NCI-H2081 treated with DMSO at 0.1 percent for 48 hours (cell line): ENCODE results near the gene GNAS-AS1.

Source experiments
- DNase-seq: peaks from one replicate; lab custom pipeline; 2025; lab: John Stamatoyannopoulos, UW

The GNAS-AS1 gene

DNA sequence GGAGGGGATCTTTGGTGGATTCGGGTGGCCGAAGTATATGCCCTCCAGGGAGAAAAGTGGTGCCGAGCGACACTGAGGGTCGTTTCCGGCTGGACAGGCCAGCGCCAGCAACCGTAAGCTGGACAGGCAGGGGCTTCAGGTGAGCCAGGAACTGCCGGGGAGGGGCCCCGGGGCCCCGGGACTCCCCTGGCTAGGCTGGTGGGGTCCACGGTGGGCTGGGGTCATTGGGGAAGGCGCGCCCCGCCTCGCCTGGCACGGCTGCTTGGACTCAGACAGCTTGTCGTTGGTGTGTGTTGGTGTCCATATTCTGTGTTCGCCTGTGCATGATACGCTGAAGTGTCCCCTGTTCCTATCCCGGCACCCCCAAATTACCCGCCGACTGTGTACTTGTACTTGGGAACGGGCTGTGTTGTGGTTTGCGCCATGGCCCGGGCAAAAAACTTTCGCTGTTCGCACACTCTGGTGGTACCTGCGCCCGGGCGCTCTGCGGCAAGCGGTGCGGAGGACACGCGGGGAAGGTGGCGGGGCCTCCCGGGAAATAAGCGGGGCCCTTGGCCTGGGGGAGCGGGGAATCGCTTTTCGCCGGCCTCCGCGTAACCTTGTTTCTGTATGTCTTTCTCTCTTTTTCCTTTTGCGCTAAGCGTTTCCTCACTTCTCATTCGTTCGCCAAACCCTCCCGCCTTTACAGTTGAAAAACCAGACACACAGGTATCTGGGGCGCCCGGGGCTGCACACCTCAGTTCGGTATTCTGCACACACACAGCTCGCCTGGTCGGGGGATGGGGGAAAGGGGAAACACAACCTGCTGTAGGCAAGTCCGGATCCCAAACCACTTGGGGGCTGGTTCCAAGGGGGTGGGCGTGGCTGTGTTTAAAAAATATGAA, 5.0 kb upstream of the GNAS-AS1 start:
- no peak for DNase-seq

DNA sequence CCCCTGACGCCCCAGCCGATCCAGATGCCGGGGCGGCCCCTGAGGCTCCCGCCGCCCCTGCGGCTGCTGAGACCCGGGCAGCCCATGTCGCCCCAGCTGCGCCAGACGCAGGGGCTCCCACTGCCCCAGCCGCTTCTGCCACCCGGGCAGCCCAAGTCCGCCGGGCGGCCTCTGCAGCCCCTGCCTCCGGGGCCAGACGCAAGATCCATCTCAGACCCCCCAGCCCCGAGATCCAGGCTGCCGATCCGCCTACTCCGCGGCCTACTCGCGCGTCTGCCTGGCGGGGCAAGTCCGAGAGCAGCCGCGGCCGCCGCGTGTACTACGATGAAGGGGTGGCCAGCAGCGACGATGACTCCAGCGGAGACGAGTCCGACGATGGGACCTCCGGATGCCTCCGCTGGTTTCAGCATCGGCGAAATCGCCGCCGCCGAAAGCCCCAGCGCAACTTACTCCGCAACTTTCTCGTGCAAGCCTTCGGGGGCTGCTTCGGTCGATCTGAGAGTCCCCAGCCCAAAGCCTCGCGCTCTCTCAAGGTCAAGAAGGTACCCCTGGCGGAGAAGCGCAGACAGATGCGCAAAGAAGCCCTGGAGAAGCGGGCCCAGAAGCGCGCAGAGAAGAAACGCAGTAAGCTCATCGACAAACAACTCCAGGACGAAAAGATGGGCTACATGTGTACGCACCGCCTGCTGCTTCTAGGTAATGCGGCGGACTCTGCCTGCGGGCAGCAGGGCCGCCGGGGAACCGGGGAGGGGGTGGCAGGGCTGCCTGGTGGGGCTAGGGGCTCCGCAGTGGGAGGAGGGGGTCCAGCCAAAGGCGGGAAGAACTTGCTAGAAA, 4.2 kb upstream of the GNAS-AS1 start:
- no peak for DNase-seq

DNA sequence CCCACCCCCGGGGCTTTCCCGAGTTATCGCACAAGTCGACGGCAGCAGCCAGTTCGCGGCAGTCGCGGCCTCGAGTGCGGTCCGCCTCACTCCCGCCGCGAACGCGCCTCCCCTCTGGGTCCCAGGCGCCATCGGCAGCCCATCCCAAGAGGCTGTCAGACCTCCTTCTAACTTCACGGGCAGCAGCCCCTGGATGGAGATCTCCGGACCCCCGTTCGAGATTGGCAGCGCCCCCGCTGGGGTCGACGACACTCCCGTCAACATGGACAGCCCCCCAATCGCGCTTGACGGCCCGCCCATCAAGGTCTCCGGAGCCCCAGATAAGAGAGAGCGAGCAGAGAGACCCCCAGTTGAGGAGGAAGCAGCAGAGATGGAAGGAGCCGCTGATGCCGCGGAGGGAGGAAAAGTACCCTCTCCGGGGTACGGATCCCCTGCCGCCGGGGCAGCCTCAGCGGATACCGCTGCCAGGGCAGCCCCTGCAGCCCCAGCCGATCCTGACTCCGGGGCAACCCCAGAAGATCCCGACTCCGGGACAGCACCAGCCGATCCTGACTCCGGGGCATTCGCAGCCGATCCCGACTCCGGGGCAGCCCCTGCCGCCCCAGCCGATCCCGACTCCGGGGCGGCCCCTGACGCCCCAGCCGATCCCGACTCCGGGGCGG, 3.4 kb upstream of the GNAS-AS1 start:
- no peak for DNase-seq

DNA sequence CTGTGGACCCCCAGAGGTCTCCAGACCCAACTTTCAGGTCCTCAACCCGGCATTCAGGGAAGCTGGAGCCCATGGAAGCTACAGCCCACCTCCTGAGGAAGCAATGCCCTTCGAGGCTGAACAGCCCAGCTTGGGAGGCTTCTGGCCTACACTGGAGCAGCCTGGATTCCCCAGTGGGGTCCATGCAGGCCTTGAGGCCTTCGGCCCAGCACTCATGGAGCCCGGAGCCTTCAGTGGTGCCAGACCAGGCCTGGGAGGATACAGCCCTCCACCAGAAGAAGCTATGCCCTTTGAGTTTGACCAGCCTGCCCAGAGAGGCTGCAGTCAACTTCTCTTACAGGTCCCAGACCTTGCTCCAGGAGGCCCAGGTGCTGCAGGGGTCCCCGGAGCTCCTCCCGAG, 2.8 kb upstream of the GNAS-AS1 start:
- DNase-seq = no peak

DNA sequence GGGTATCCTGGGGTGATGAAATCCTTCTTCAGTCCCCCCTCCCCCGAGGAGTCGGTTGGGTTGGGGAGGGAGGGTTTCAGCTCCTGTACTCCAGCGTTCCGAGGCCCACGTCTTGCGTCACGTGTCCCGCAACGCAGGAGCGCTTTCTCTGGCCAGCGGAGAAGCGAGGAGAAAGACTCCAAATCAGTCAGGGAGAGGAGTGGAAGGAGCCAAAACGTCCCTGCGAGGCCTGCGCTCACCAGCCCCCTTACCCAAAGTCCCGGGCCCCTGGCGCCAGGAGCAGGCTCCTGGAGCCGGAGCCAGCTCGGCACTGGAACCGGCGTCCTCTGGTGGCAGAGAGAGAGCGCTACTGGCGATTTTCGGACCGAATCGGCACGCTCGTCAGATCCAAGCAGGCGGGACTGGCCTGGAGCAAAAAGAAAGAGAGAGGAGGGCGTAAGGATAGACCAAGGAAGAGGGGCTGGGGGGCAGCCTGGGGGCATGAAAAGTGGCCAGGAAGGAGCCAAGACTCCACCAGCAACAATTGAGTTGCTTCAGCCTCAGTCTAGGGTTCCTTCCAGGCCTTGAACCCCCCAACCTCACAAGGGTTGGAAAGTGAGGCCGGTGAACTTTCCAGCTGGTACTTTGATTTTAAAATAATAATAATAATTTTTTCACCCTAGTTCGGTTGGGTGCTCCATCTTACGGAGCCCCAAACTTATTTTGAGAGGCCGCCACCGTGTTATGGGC, 2.0 kb upstream of the GNAS-AS1 start, which contains the start of gene GNAS:
Gene GNAS (plus strand): TSS at position 174 of the 729 bp plus-strand sequence.
- no peak for DNase-seq

DNA sequence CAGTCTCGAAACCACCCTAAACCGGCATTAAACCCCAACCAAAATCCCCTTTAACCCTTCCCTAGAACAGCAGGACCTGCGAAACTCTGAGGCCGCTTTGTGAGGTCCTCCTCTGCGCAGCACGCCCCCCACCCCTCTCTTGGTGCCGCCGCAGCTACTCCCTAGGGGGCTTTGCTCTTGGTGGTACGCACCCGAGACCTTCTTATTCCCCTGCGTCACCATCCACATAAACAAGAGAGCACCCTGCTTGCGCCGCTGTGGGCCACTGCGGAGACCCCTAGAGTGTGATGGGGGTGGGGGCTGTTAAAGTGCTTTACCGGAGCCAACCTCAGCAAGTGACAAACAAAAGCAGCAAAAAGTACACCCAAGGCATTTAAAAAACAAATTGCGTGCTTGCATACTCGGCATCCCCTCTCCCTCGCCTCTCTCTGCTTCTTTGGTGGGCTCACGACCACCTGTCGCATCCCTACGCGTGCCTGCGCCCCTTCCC, 1.3 kb upstream of the GNAS-AS1 start:
- DNase-seq = no peak

DNA sequence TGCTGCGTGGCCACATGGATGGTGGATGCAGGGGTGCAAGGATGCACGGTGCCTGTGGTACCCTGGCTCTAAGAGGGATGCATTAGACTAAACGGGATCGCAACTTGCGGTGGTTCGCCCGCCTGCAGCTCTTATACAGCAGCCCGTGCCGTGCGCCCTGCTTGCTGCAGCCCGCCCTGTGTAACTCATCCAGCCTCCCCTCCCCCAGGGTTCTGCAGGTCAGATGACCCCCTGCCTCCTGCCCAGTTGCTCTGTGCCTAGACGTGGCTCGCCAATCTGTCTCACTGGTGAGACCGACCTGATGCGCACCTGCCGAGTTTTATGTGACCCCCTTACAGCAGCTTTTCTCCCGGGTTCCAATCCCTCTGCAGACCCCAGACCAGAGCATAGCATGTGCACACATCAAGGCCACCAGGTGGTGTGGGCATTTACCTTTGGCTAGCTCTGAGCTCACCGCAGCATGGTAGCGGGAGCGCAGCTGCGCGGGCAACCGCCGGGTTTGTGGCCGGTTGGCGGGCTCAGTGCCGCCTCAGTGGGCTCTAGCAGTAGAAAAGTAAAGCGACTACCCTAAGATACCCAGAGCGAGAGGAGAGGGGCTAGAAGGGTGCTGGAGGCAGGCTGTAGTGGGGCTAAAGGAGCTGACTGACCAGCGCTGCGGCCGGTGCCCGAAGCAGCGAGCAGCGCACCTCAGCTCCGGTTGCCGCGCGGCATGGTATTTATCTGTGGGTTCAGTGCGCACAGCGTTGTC, 693 bp upstream of the GNAS-AS1 start:
- no peak for DNase-seq

DNA sequence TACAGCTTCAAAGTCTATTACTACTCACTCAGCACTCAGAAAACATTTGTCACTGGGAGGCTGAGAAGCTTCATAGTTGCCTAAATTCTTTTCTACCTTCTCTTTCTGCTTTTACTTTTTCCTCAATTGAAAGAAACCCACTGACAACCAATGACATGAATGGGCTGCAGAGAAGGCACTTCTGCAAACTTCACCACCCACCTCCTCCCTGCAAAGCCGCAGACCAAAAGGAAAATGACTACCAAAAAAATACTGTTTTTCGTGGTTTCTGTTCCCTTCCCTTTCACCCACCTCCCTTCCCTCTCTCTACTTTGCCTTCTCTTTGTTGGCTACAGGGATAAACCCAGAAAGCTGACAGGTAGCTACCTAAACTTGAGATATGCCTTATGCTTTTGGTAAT, 3.2 kb downstream of the GNAS-AS1 start:
- DNase-seq = no peak

DNA sequence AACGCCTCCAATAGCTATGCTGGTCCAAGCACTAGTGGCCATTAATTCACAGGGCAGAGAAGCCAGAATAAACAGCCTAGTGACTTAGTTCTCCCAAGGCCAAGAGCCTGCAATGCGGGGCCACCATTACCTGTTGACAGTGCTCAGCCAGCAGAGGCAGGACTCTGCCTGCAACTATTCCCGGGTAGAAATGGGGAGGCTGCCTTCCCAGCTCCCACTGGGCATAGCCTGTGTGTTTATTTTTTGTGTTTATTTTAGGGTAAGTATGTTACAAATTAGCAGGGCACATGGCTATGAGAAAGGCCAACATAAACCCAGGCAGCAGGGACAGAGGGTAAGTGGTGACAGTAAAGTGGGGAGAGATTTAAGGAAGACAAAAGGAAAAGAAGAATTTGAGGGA, 5.0 kb downstream of the GNAS-AS1 start:
- no peak for DNase-seq

DNA sequence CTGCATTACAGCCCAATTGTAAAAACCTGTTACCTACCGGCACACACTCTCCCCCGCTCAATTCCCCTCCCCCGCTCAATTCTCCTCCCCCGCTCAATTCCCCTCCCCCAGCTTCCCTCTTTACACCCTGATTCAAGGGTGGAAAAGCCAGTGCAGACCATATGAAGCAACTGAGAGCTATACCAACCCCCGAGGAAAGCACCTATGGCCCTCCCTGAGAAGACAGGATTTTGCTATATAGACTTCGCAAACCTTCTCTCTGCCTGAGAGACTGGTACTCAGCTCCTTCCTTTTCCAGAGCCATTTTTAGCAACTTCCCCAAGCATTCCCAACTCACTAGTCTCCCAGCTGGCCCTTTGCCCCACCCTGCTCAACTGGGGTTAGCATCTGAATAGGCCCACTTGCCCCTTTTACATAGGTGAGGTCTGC, 7.6 kb downstream of the GNAS-AS1 start:
- no peak for DNase-seq

DNA sequence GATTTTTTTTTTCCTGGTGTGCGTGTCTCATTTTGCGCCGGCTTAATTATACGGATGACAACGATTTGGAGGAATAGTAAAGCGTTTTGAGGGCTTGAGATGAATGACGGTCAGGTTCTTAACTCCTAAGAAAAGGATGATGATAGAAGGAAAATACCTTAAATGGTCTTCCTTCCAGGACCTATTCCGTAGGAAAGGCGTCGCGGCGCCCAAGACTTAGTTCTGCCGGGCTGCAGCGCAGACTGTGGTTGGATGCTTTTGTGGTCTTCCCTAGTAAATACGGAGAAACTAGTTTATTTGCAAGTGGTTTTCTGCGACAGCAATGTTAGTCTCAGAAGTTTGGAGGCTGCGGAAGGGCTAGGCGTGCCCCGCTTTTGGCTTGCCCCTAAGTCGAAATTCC, 8.4 kb downstream of the GNAS-AS1 start:
- no peak for DNase-seq

DNA sequence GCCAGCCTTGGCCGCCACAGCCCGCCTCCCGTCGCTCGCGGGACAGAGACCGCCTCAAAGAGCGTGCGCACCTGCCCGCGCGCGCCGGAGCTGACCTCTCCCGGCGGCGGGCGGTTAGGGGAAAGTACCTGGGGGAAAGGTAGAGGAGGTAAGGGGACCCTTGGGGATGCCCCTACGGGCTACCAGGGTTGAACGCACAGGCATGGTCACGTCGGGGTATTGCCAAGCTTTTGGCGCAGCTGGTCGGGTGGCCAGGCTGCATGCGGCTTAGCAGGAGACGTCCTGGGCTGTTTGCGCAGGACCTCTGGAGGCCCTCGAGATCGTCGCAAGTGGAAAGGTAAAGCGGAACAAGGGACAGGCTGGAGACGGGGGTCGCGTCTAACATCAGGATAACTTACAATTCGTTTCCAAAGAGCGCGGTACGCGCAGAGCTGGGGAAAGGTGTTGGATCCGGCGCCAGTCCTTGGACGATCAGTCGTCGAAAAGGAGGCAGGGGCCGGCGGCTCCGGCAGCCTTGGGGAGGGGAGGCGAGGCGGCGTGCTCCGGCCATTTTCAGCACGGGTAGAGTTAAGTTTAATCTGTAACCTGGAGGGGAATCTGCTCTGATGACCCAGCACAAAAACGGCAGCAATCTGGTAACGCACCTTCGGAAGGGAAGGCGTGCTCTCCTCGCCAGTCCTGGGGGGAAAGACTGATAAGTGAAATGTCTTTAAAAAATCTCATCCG, 9.0 kb downstream of the GNAS-AS1 start:
- no peak for DNase-seq

DNA sequence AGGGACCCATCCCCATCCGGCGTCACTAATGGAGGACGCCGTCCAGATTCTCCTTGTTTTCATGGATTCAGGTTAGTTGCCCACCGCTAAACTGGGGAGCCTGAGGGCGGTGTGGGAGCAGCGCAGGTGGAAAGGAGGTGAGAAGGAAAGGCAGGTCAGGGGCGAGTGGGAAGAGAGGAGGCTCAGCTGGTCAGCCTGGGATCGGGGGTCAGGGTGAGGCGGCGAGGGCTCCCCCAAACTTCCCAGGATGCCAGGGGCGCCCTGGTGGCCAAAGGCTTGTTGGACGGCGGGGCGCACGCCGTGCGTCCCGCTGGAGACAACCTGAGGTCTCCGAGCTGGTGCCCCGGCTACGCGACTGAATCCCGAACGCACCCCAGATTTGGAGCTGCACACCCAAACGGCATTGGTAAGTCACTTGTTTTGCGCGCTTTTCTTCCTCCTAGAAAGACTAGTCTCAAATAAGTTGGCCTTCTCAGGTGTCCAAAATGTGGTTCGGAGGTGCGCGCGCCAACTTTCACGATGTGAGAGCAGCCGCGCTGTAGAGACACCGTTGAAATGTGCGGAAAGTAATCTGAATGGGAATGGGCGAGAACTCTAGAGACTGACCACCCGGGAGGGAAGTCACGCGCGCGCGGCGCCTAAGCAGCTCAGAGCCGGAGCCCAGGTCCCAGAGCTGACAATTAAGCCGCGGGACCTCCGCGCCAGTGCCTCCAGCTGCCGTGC, 9.7 kb downstream of the GNAS-AS1 start:
- DNase-seq = no peak

DNA sequence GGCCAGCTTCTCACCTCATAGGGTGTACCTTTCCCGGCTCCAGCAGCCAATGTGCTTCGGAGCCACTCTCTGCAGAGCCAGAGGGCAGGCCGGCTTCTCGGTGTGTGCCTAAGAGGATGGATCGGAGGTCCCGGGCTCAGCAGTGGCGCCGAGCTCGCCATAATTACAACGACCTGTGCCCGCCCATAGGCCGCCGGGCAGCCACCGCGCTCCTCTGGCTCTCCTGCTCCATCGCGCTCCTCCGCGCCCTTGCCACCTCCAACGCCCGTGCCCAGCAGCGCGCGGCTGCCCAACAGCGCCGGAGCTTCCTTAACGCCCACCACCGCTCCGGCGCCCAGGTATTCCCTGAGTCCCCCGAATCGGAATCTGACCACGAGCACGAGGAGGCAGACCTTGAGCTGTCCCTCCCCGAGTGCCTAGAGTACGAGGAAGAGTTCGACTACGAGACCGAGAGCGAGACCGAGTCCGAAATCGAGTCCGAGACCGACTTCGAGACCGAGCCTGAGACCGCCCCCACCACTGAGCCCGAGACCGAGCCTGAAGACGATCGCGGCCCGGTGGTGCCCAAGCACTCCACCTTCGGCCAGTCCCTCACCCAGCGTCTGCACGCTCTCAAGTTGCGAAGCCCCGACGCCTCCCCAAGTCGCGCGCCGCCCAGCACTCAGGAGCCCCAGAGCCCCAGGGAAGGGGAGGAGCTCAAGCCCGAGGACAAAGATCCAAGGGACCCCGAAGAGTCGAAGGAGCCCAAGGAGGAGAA, 10.5 kb downstream of the GNAS-AS1 start:
- no peak for DNase-seq

DNA sequence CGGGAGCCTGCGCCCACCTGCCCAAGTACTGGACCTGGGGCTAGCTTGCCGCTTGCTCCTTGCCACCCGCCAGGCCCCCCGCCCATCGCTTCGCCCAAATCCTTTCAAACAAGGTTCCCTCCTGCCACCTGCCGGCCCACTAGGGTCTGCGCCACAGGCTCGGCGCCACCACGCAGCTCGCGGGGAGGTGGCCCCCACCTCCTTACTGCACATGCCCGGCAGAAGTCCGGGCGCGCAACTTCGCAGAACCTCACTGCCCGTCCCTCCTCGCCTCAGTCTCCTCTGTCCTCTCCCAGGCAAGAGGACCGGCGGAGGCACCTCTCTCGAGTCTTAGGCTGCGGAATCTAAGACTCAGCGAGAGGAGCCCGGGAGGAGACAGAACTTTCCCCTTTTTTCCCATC, 11.2 kb downstream of the GNAS-AS1 start:
- no peak for DNase-seq

DNA sequence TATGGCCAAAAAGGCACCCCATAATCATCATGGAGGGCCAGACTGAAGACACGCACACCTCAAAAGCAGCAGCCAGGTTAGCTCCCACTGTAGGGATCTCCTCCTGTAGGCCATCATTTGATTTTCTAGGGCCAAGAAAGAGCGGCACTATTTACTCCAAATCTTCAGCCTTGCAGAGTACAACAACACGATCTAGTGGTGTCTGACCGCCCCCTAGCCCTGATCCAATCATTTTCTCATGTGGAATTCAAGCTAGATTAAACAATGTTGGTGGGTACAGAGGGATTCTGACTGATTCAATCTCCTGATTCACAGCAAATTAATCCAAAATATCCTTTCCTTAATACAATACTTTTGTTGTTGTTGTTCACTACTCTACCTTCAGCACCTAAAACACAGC, 12.5 kb downstream of the GNAS-AS1 start:
- DNase-seq = no peak

DNA sequence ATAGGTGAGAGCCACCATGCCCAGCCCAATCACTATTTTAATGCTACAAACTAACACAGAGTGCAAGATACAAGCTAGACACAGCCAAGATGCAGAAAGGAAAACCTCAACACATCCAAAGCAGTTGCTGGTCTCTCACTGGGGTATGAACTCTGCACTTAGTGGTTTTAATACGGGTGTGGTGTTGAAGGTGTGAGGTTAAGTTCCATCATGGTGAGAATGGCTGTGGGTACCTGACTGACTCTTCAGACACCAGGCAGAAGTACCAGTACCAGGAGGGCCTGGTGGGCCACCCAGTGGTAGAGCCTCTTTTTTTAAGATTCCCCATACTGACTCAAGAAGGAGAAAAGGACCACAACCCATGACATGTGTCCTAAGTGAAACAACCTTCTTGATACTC, 13.0 kb downstream of the GNAS-AS1 start:
- no peak for DNase-seq

DNA sequence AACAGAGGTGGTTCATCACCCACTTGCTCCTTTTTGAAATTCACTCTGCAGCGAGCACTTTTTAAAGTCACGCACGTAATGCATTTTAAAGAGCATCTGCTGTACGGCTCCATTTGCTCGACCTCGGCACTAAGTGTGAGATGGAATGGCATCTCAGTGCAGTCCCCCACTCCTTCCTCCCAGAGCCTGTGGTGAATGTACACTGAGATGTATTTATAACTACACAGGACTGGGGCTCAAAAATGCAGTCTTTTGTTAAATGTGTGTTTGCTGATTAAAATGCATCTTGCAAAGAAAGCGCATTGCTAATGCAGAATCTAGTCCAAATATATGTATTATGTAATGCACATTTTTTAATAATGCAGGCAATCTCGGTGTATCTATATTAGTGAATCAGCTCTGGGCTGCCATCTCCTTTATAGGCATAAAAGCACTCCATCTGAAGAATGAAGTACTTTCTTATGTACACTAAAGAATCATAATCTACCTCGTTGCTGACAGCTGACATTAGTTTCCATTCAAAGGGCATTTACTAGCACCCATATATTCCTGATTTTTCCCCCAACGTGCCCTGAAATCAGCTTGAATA, 14.0 kb downstream of the GNAS-AS1 start:
- no peak for DNase-seq
